GM12878 (cell line): ENCODE data around the gene H6PD. TPM values are rescaled to one million over a fixed set of nuclear protein-coding genes. Genes with fewer than 3 reads are reported as not detected.
A peak's percentile ranks its signal among the peaks of the same experiment; 100 is the strongest.

Source experiments
- ATAC-seq: fragments of 200-7000 bp; cut with Tn5 transposase; 3 replicates; pipeline ENCODE4 v1.9.1; 2020; ENCODE audit warnings: mild to moderate bottlenecking, moderate library complexity
- BruUV-seq: library from RNA; stranded (reverse); fragments of 400-500 nt; replicated peaks from 2 replicates; lab custom pipeline; 2021; lab: Mats Ljungman, UMichigan
- CTCF ChIA-PET: fragments of 300-600 bp; sonication (Branson Sonifier 250); formaldehyde crosslinking; extraction: SDS; loops from one replicate; lab custom pipeline; 2021; ENCODE audit warnings: inconsistent platforms; lab: Yijun Ruan, JAX
- POLR2A ChIA-PET: fragments of 350-600 bp; formaldehyde crosslinking; extraction: SDS; loops from one replicate; lab custom pipeline; 2021; ENCODE audit warnings: inconsistent platforms; lab: Charles Lee
- RAD21 ChIA-PET: fragments of 300-600 bp; sonication (Branson Sonifier 250); formaldehyde crosslinking; loops from one replicate; lab custom pipeline; 2023; ENCODE audit warnings: antibody characterized with exemption; ENCODE audit not compliant: unreplicated experiment; lab: Charles Lee
- SMC1A ChIA-PET: fragments of 300-600 bp; sonication (Branson Sonifier 250); formaldehyde crosslinking; loops from one replicate; lab custom pipeline; 2023; ENCODE audit not compliant: unreplicated experiment, uncharacterized antibody; lab: Charles Lee
- DNase-seq: peaks from one replicate; pipeline ENCODE4 v3.0.0-alpha.2; 2011; ENCODE audit warnings: low read depth, low spot score
- FAIRE-seq: peaks from 3 replicates; lab custom pipeline; 2011; peaks lifted over from hg19 to GRCh38; lab: Jason Lieb, UNC
- H2AFZ ChIP-seq: 2 replicates; pipeline ENCODE4 v1.6.0; 2011; ENCODE audit warnings: low read depth, low read length, control low read depth; ENCODE audit not compliant: control insufficient read depth
- H3K27ac ChIP-seq: 2 replicates; pipeline ENCODE4 v1.5.1; 2011; ENCODE audit warnings: control low read depth; ENCODE audit not compliant: control insufficient read depth, insufficient read depth
- H3K27me3 ChIP-seq, 2 experiments: replicated peaks in 1 of 2; 2 replicates each; pipeline versions ENCODE4 v1.6.0 to v1.6.1; 2011; ENCODE audit warnings: low read length in 1 of 2; ENCODE audit not compliant: control insufficient read depth in 2 of 2, insufficient read depth in 2 of 2
- H3K36me3 ChIP-seq, 2 experiments: 2 replicates each; pipeline ENCODE4 v1.5.1; 2011; ENCODE audit warnings: low read length in 1 of 2; ENCODE audit not compliant: control insufficient read depth in 2 of 2, insufficient read depth in 2 of 2
- H3K4me1 ChIP-seq: 2 replicates; pipeline ENCODE4 v1.6.1; 2011; ENCODE audit warnings: mild to moderate bottlenecking, low read length, moderate library complexity, mixed read lengths; ENCODE audit not compliant: control insufficient read depth, insufficient read depth
- H3K4me2 ChIP-seq: 2 replicates; pipeline ENCODE4 v1.6.0; 2011; ENCODE audit warnings: control low read depth; ENCODE audit not compliant: control insufficient read depth, insufficient read depth
- H3K4me3 ChIP-seq: fragments of 200-600 bp; sonication (generic); 2 replicates; pipeline ENCODE4 v1.5.1; 2016
- H3K79me2 ChIP-seq: 2 replicates; pipeline ENCODE4 v1.6.0; 2011; ENCODE audit warnings: low read length; ENCODE audit not compliant: control insufficient read depth, insufficient read depth
- H3K9ac ChIP-seq: 2 replicates; pipeline ENCODE4 v1.8.0; 2011; ENCODE audit warnings: low read length, control low read depth, mixed read lengths; ENCODE audit not compliant: control insufficient read depth, insufficient read depth
- H3K9me3 ChIP-seq: replicated peaks from 3 replicates; pipeline ENCODE4 v1.5.1; 2011; ENCODE audit warnings: mild to moderate bottlenecking, low read length; ENCODE audit not compliant: control insufficient read depth, insufficient read depth
- H4K20me1 ChIP-seq: 2 replicates; pipeline ENCODE4 v1.6.0; 2011; ENCODE audit not compliant: control insufficient read depth, insufficient read depth
- IKZF1 ChIP-seq: fragments of 450-650 bp; conservative IDR thresholded peaks from 2 replicates; pipeline ENCODE4 v1.6.1; 2017; ENCODE audit warnings: antibody characterized with exemption, mild to moderate bottlenecking
- JUND ChIP-seq: IDR thresholded peaks from 2 replicates; pipeline ENCODE4 v1.6.1; 2012; ENCODE audit warnings: low read depth, mild to moderate bottlenecking, low read length, improper control_type of control experiment, moderate library complexity
- MEF2B ChIP-seq: fragments of 450-650 bp; IDR thresholded peaks from 2 replicates; pipeline ENCODE4 v1.6.1; 2018; ENCODE audit warnings: mild to moderate bottlenecking, moderate library complexity; ENCODE audit not compliant: partially characterized antibody, poor library complexity, severe bottlenecking
- NRF1 ChIP-seq: conservative IDR thresholded peaks from 2 replicates; pipeline ENCODE4 v1.6.1; 2011; ENCODE audit warnings: mild to moderate bottlenecking, low read depth, low read length, improper control_type of control experiment
- RAD51 ChIP-seq: fragments of 450-650 bp; IDR thresholded peaks from 2 replicates; pipeline ENCODE4 v1.6.1; 2016; ENCODE audit warnings: moderate library complexity, mild to moderate bottlenecking, inconsistent platforms
- SPI1 ChIP-seq: IDR thresholded peaks from 2 replicates; pipeline ENCODE4 v1.6.1; 2011; ENCODE audit warnings: low read depth, mild to moderate bottlenecking, low read length, moderate library complexity, borderline replicate concordance; ENCODE audit not compliant: insufficient read depth
- WGBS: methylation state at CpG from one replicate; pipeline ENCODE4 v1.1.6; 2016; ENCODE audit warnings: low lambda C conversion rate; ENCODE audit not compliant: insufficient replicate concordance, insufficient coverage; ENCODE audit errors: missing lambda C conversion rate; 5-methylcytosine and 5-hydroxymethylcytosine counted together
- in situ Hi-C: fragments of 300-500 bp; cut with MboI; formaldehyde crosslinking; loops from 9 replicates; pipeline ENCODE4 v1.14.3; 2018; ENCODE audit warnings: mixed read lengths
- intact Hi-C: fragments of 100-400 bp; cut with micrococcal nuclease; formaldehyde crosslinking; loops from one replicate; pipeline ENCODE4 v1.14.2; 2022; ENCODE audit not compliant: unreplicated experiment
- polyA plus RNA-seq, 11 experiments: library from polyadenylated mRNA; depleted of rRNA in 4 of 11; unstranded in 6 of 11; stranded (reverse) in 5 of 11; fragments of >200 nt; fragmentation: Nextera tagmentation in 4 of 11; fragmentation: Illumina TruSeq in 1 of 11; extraction: Ambion mirVana in 4 of 11; extraction: Trizol in 1 of 11; gene quantifications; 1 replicate in 1 of 11; 2 replicates in 10 of 11; pipeline versions ENCODE4 v1.2.1 to v1.2.3, GENCODE V29; 2011 to 2016; ENCODE audit warnings: inconsistent platforms in 2 of 11, missing spikeins in 2 of 11, low read depth in 1 of 11
- total RNA-seq, 4 experiments: library from RNA; depleted of rRNA in 3 of 4; stranded (reverse); fragments of >200 nt in 3 of 4; fragmentation: Illumina TruSeq in 1 of 4; extraction: Trizol in 1 of 4; gene quantifications; 2 replicates each; pipeline versions ENCODE4 v1.2.1 to v1.2.3, GENCODE V29; 2013 to 2021

The H6PD gene
- total and polyA plus RNA-seq, 10 of the 15 experiments (the other 5 are each of a cell fraction or from before 2014, with no cell fraction given): 1.2 to 20.7 (median 7.7) TPM

DNA sequence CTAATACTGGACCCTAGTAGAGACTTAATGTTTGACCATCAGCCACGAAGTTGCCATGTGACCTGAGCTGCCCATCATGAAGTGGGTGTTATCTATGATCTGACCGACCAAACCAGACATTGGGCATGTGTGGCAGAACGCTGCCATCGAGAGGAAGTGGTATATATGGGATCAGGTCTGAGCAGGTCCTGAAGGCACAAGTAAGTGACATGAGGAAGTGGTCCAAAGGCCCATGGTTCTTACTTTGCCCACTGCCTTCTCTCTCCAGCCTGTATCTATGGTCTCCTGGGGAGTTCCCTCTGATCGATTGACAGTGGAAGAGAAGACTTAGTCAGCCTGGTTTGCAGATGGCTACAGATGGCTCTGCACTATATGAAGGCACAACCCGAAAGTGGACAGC is 66.0 kb downstream of the H6PD start:
- ATAC-seq (no peak), FAIRE-seq (no peak), DNase-seq (no peak)
- ChIA-PET POLR2A (no interaction called here), RAD21 (interaction anchor here (1.4 kb wide), 1 partner anchor 11 kb away, joined by 4 read pairs; no protein-coding TSS in a partner anchor), SMC1A (no interaction called here), CTCF (no interaction called here)
- Histone ChIP-seq H3K79me2 (no peaks in the 10 kb centered on the region), H3K4me2 (no peak overlapping the region), H2AFZ (no peak overlapping the region), H3K36me3 (no peaks in the 10 kb centered on the region), H3K9ac (no peak overlapping the region), H3K27me3 (no peaks in the 10 kb centered on the region), H3K4me1 (no peaks in the 10 kb centered on the region), H4K20me1 (no peaks in the 10 kb centered on the region), H3K4me3 (no peak overlapping the region), H3K27ac (no peak overlapping the region), H3K9me3 (no peaks in the 10 kb centered on the region)
- intact Hi-C loops: no loop called here
- in situ Hi-C loops: no loop called here
- 42% methylated on average over 6 of the region's 6 CpGs for WGBS
- BruUV-seq: no TSS peak
- TF ChIP-seq JUND (no peak), SPI1 (0 out of 2 replicates have a peak, but pooled peaks have one; percentile 26)

- BruUV-seq: no TSS peak
- Histone ChIP-seq H3K4me1 (no peaks in the 10 kb centered on the region), H2AFZ (no peak overlapping the region), H3K27me3 (no peaks in the 10 kb centered on the region; a peak in 1 of 4 replicates), H3K4me3 (no peak overlapping the region), H3K9ac (no peak overlapping the region), H3K4me2 (no peak overlapping the region), H4K20me1 (no peaks in the 10 kb centered on the region), H3K9me3 (no peaks in the 10 kb centered on the region), H3K27ac (no peak overlapping the region), H3K36me3 (no peaks in the 10 kb centered on the region), H3K79me2 (no peaks in the 10 kb centered on the region)
- FAIRE-seq: no peak
- TF ChIP-seq IKZF1 (0 out of 2 replicates have a peak, but pooled peaks have one; percentile 31), RAD51 (peak; percentile 62; the same call in 1 of the 2 replicates), MEF2B (peak; percentile 71), NRF1 (no peak)
- intact Hi-C loops (no loop called here), in situ Hi-C loops (no loop called here)
- ChIA-PET POLR2A (no interaction called here), CTCF (interaction anchor here (2.4 kb wide), 1 partner anchor 153 kb away, joined by 6 read pairs; no protein-coding TSS in a partner anchor), SMC1A (interaction anchor here (1.6 kb wide), 1 partner anchor 188 kb away, joined by 4 read pairs; no protein-coding TSS in a partner anchor), RAD21 (no interaction called here)
- ATAC-seq: no peak
- WGBS: 5% methylated on average over 9 of the region's 9 CpGs
- no peak for DNase-seq
Observed at GRCh38 chr1:9302745-9303524, 68.4 kb downstream of the H6PD start.
